HFFc6 (cell line): ENCODE results near the gene OR10K1. TPM values are rescaled to one million over a fixed set of nuclear protein-coding genes. Genes with fewer than 3 reads are reported as not detected.
"Not testable (repeated sequence)": the region's sequence is repeated elsewhere in the genome, so short reads cannot be mapped to it uniquely, and the experiment has no call there.

ENCODE experiments used
- DNase-seq: peaks from one replicate; pipeline ENCODE4 v3.0.0-alpha.2; 2018
- H3K27ac Mint-ChIP-seq: 2 replicates; pipeline ENCODE4 v1.8.0; 2020; ENCODE audit warnings: mild to moderate bottlenecking, mixed read lengths
- H3K27me3 Mint-ChIP-seq: 2 replicates; pipeline ENCODE4 v1.8.0; 2021; ENCODE audit warnings: mild to moderate bottlenecking, moderate library complexity, mixed read lengths; ENCODE audit not compliant: insufficient read depth
- H3K36me3 Mint-ChIP-seq: 2 replicates; pipeline ENCODE4 v1.8.0; 2021; ENCODE audit warnings: low read depth, mixed read lengths
- H3K4me1 Mint-ChIP-seq: 2 replicates; pipeline ENCODE4 v1.8.0; 2020; ENCODE audit warnings: low read depth, mixed read lengths
- H3K4me3 Mint-ChIP-seq: 2 replicates; pipeline ENCODE4 v1.8.0; 2020; ENCODE audit warnings: mild to moderate bottlenecking, moderate library complexity, mixed read lengths
- H3K9me3 Mint-ChIP-seq: 2 replicates; pipeline ENCODE4 v1.8.0; 2020; ENCODE audit warnings: mild to moderate bottlenecking, mixed read lengths
- total RNA-seq, 6 experiments: library from RNA; stranded (reverse); fragmentation: NEBNext Ultra II Directional; extraction: Animal tissue kit (Norgen Biotek cat#: 25700); gene quantifications; 2 replicates in 1 of 6; 3 replicates in 5 of 6; pipeline ENCODE4 v1.2.3, GENCODE V29; 2021
- TF ChIP-seq, protein P1 (sequence below): fragments of 200-600 bp; sonication (generic); IDR thresholded peaks from 2 replicates; pipeline ENCODE4 v1.5.0; 2021; ENCODE audit warnings: antibody characterized with exemption, mild to moderate bottlenecking

OR10K1 gene
- total RNA-seq, 6 experiments from 2014 or later: not detected

DNA sequence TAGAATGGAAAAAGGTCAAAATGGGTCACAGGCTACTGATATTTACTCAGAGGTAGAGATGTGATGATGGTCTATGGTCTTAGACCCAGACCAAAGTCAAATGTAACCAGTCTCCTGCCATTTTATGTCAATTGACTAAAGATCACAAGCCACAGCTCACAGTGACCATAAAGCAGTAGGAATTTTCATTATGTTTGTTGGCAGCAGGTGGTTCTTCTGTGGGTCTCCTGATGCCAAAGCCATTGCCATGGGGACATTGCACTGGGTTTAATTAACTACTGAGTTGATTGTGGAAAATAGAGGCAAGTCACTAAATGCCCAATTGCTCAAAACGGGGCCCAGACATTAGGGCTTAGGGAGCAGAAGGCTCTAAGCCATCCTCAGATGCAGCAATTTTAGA is 35.5 kb upstream of the OR10K1 start, which contains the start of gene OR10K2:
TSS of gene OR10K2 (minus strand) at position 101 of the 400 bp plus-strand sequence. CDS start 5,371 bp downstream, outside the sequence.
- Mint-ChIP-seq H3K9me3 (peaks cover 29% of the 10 kb centered on the region), H3K27ac (no peak within 1 kb of the TSS), H3K4me3 (no peak within 1 kb of the TSS), H3K27me3 (no peaks in the 10 kb centered on the region), H3K4me1 (no peaks in the 10 kb centered on the region), H3K36me3 (no peaks in the 10 kb centered on the region)
- TF ChIP-seq, protein P1, sequence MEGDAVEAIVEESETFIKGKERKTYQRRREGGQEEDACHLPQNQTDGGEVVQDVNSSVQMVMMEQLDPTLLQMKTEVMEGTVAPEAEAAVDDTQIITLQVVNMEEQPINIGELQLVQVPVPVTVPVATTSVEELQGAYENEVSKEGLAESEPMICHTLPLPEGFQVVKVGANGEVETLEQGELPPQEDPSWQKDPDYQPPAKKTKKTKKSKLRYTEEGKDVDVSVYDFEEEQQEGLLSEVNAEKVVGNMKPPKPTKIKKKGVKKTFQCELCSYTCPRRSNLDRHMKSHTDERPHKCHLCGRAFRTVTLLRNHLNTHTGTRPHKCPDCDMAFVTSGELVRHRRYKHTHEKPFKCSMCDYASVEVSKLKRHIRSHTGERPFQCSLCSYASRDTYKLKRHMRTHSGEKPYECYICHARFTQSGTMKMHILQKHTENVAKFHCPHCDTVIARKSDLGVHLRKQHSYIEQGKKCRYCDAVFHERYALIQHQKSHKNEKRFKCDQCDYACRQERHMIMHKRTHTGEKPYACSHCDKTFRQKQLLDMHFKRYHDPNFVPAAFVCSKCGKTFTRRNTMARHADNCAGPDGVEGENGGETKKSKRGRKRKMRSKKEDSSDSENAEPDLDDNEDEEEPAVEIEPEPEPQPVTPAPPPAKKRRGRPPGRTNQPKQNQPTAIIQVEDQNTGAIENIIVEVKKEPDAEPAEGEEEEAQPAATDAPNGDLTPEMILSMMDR: no peak
- DNase-seq: no peak

DNA sequence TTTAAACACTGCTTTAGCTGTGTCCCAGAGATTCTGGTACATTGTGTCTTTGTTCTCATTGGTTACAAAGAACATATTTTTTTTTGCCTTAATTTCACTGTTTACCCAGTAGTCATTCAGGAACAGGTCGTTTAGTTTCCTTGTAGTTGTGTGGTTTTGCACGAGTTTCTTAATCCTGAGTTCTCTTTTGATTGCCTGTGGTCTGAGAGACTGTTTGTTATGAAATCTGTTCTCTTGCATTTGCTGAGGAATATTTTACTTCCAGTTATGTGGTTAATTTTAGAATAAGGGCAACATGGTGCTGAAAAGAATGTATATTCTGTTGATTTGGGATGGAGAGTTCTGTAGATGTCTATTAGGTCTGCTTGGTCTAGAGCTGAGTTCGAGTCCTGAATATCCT is 31.5 kb upstream of the OR10K1 start:
- H3K27me3 Mint-ChIP-seq, H3K36me3 Mint-ChIP-seq, H3K27ac Mint-ChIP-seq, H3K4me1 Mint-ChIP-seq, H3K4me3 Mint-ChIP-seq, DNase-seq: not testable (repeated sequence)
- H3K9me3 Mint-ChIP-seq: peaks cover 48% of the 10 kb centered on the region

DNA sequence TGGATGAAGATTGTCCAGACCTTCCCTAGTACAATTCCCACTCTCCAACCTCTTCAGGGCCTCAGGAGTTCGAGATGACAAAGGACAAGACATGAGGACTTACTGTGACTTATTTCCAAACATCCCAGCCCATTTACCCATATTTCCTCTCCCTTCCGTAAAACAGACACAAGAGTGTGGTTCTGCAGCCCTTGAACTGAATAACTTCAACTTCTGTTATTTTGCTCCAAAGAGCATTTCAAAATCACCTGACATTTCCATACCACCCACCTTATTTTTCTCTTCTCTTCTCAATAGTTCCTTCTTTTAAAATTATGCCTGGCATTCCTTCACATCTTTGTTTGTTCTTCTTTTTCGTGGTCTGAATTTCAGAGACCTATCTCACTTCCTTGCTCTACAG is 26.9 kb upstream of the OR10K1 start:
- H3K27ac Mint-ChIP-seq: no peak overlapping the region
- DNase-seq: no peak
- peaks cover 37% of the 10 kb centered on the region for H3K9me3 Mint-ChIP-seq
- no peaks in the 10 kb centered on the region for H3K36me3 Mint-ChIP-seq
- TF ChIP-seq, protein P1: no peak
- H3K27me3 Mint-ChIP-seq: no peaks in the 10 kb centered on the region; the same call in none of the 2 replicates
- no peak overlapping the region for H3K4me3 Mint-ChIP-seq
- H3K4me1 Mint-ChIP-seq: no peaks in the 10 kb centered on the region

DNA sequence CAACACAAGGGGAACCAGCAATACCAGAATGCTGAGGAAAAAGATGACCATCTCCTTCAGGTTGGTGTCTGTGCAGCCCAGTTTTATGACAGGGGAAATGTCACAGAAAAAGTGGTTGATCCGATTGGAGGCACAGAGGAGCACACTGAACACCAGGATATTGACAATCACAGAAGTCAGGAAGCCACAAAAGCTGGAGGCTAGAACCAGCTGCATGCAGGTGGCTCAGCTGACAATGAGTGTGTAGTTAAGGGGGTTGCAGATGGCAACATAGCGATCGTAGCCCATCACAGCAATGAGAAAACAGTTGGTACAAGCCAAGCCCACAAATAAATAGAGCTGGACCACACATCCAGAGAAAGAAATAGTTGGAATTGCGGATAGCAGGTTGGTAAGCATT is 16.3 kb upstream of the OR10K1 start:
- Mint-ChIP-seq H3K4me1 (no peaks in the 10 kb centered on the region), H3K36me3 (no peaks in the 10 kb centered on the region), H3K27me3 (no peaks in the 10 kb centered on the region; the same call in none of the 2 replicates), H3K9me3 (peaks cover 14% of the 10 kb centered on the region), H3K27ac (no peak overlapping the region), H3K4me3 (no peak overlapping the region)
- DNase-seq: no peak
- TF ChIP-seq, protein P1: no peak

DNA sequence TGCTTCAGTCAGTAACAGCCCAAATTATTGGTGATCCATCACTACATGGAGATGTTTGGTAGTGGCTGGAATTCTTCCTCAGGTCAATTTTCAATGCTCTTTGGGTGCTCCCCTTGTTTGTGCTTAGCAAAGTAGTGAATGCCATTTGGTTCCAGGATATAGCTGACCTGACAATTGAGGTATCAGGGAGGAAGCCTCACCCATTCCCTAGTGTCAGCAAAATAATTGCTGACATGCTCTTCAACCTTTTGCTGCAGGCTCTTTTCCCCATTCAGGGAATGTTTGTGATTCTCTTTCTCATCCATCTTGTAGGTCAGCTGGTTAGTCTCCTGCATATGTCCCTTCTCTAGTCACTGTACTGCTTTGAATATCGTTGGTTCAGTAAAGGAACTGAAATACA is 7.1 kb upstream of the OR10K1 start:
- no peak for DNase-seq
- TF ChIP-seq, protein P1: no peak
- no peak overlapping the region for H3K27ac Mint-ChIP-seq
- no peaks in the 10 kb centered on the region for H3K27me3 Mint-ChIP-seq
- no peaks in the 10 kb centered on the region for H3K4me1 Mint-ChIP-seq
- no peak overlapping the region for H3K4me3 Mint-ChIP-seq
- H3K36me3 Mint-ChIP-seq: peaks cover 7% of the 10 kb centered on the region; the same call in 1 of the 2 replicates
- peaks cover 54% of the 10 kb centered on the region for H3K9me3 Mint-ChIP-seq

DNA sequence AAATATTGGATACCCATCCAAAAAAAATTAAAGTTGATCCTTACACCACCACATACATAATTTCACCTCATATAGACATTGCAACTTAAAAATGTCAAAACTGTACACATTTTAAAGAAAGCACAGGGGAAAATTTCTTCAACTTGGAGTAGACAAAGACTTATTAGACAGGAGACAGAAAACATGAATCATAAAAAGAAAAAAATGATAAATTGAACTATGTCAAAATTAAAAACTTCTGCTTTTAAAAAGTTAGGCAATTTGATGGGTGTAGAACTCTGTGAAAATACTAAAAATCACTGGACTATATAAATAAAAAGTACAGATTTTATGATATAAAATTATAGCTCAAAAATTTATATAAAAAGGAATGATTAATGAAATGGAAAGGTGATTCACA is 4.4 kb upstream of the OR10K1 start:
- H3K4me3 Mint-ChIP-seq: no peak overlapping the region
- peaks cover 45% of the 10 kb centered on the region for H3K9me3 Mint-ChIP-seq
- TF ChIP-seq, protein P1: no peak
- no peaks in the 10 kb centered on the region for H3K4me1 Mint-ChIP-seq
- H3K27ac Mint-ChIP-seq: no peak overlapping the region
- peaks cover 7% of the 10 kb centered on the region; the same call in 1 of the 2 replicates for H3K36me3 Mint-ChIP-seq
- H3K27me3 Mint-ChIP-seq: no peaks in the 10 kb centered on the region
- no peak for DNase-seq
